ENCODE results near the gene DCST2. TPM values are rescaled to one million over a fixed set of nuclear protein-coding genes. Genes with fewer than 3 reads are reported as not detected.

Gene DCST2
- total and polyA plus RNA-seq, 9 of the 15 experiments (the other 6 are each of a cell fraction or from before 2014, with no cell fraction given): 0.09 to 0.49 (median 0.11) TPM; not detected in 3

- H3K4me2 ChIP-seq (ENCODE audit: insufficient read depth, low read length): no peak overlapping the region
- H3K27ac ChIP-seq (ENCODE audit: extremely low read depth, low read depth, low read length): no peak overlapping the region
- intact Hi-C loops (cut with micrococcal nuclease): loop anchor here (5.0 kb wide), 1 partner anchor 74 kb away; the partner anchor contains the start of gene ZBTB7B
- TF ChIP-seq SRF (CRISPR knock-in tag; IDR thresholded peaks at IDR 0.05) (peak; percentile 69 to 94; a peak in 3 of 4 replicates), GMEB1 (CRISPR knock-in tag; IDR thresholded peaks at IDR 0.05) (no peak)
- peaks cover 6% of the 10 kb centered on the region for H3K9me1 ChIP-seq (ENCODE audit: control insufficient read depth, insufficient read depth, low read length)
- 70% methylated on average over 1 of the region's 1 CpG for WGBS (ENCODE audit: insufficient coverage, low coverage, missing lambda C conversion rate)
- FAIRE-seq (no peak), ATAC-seq (no peak), DNase-seq (ENCODE audit: extremely low read depth in 1 of 4, low spot score in 3 of 4) (no peak)
- peak overlapping the region in 1 of 2 experiments; percentile 23; a peak in 1 of 4 replicates for H3K9ac ChIP-seq (ENCODE audit: insufficient read depth in 1 of 2, low read depth in 2 of 2, low read length in 2 of 2)
- H4K20me1 ChIP-seq (replicated peaks; ENCODE audit: control insufficient read depth, insufficient read depth, low read length): peaks cover 5% of the 10 kb centered on the region; the same call in 1 of the 2 replicates
- POLR2A ChIA-PET: interaction anchor here (0.5 kb wide), 1 partner anchor 18 kb away, joined by 4 read pairs; no protein-coding TSS in a partner anchor
- peaks cover 3% of the 10 kb centered on the region; the same call in 2 of the 3 replicates for H3K79me2 ChIP-seq (ENCODE audit: control insufficient read depth, insufficient read depth, low read length)
- no TSS peak for BruUV-seq (replicated peaks)
- no peak overlapping the region for H3K4me3 ChIP-seq
- in situ Hi-C loops (cut with MboI): no loop called here
- H3K36me3 ChIP-seq (ENCODE audit: control insufficient read depth, insufficient read depth, low read length): no peaks in the 10 kb centered on the region
- CTCF ChIA-PET (ENCODE audit: low intra/inter-chr PET ratio): no interaction called here
- H3K9me3 ChIP-seq (replicated peaks; ENCODE audit: control insufficient read depth, insufficient read depth, low read depth, low read length): no peaks in the 10 kb centered on the region
- H2AFZ ChIP-seq (ENCODE audit: low read depth, low read length): no peak overlapping the region
- H3K27me3 ChIP-seq (ENCODE audit: control insufficient read depth in 2 of 2, insufficient read depth in 2 of 2, low read length in 2 of 2): peaks cover 0 to 5% of the 10 kb centered on the region in 2 experiments; a peak in 2 of 5 replicates
- H3K4me1 ChIP-seq (replicated peaks in 1 of 2; ENCODE audit: control insufficient read depth in 2 of 2, insufficient read depth in 2 of 2, low read length in 2 of 2): peaks cover 43 to 57% of the 10 kb centered on the region in 2 experiments
Measured at GRCh38 chr1:155076371-155076770, 42.8 kb upstream of the DCST2 start.

- in situ Hi-C loops (cut with MboI): no loop called here
- ChIA-PET POLR2A (interaction anchor here (0.6 to 1.1 kb wide), 5 partner anchors 11 to 181 kb away, joined by 3 to 4 read pairs (median 3); no protein-coding TSS in a partner anchor), CTCF (ENCODE audit: low intra/inter-chr PET ratio) (no interaction called here)
- H3K79me2 ChIP-seq (ENCODE audit: control insufficient read depth, insufficient read depth, low read length): peaks cover 3% of the 10 kb centered on the region; the same call in 2 of the 3 replicates
- DNase-seq (ENCODE audit: extremely low read depth in 1 of 4, low spot score in 3 of 4) (no peak), FAIRE-seq (no peak), ATAC-seq (no peak)
- H2AFZ ChIP-seq (ENCODE audit: low read depth, low read length): no peak overlapping the region
- no peaks in the 10 kb centered on the region for H3K27me3 ChIP-seq (ENCODE audit: control insufficient read depth in 2 of 2, insufficient read depth in 2 of 2, low read length in 2 of 2)
- 32% methylated on average over 5 of the region's 5 CpGs for WGBS (ENCODE audit: insufficient coverage, low coverage, missing lambda C conversion rate)
- peaks cover 6% of the 10 kb centered on the region for H3K9me1 ChIP-seq (ENCODE audit: control insufficient read depth, insufficient read depth, low read length)
- peaks cover 40 to 57% of the 10 kb centered on the region in 2 experiments for H3K4me1 ChIP-seq (replicated peaks in 1 of 2; ENCODE audit: control insufficient read depth in 2 of 2, insufficient read depth in 2 of 2, low read length in 2 of 2)
- BruUV-seq (replicated peaks): no TSS peak
- TF ChIP-seq POLR2A (conservative IDR thresholded peaks at IDR 0.05) (no peak), CLOCK (CRISPR knock-in tag; IDR thresholded peaks at IDR 0.05; ENCODE audit: borderline replicate concordance) (no peak), STAT5B (CRISPR knock-in tag; IDR thresholded peaks at IDR 0.05) (no peak), ZNF253 (CRISPR knock-in tag; conservative IDR thresholded peaks at IDR 0.05) (no peak), CAMTA2 (CRISPR knock-in tag; conservative IDR thresholded peaks at IDR 0.05) (no peak), SMAD1 (IDR thresholded peaks at IDR 0.05; ENCODE audit: low read depth, low read length, partially characterized antibody) (no peak)
- H3K27ac ChIP-seq (ENCODE audit: extremely low read depth, low read depth, low read length): no peak overlapping the region
- H3K9ac ChIP-seq (ENCODE audit: insufficient read depth in 1 of 2, low read depth in 2 of 2, low read length in 2 of 2): peak overlapping the region in 1 of 2 experiments; percentile 81; a peak in 2 of 4 replicates
- H4K20me1 ChIP-seq (replicated peaks; ENCODE audit: control insufficient read depth, insufficient read depth, low read length): no peaks in the 10 kb centered on the region; the same call in 1 of the 2 replicates
- H3K36me3 ChIP-seq (ENCODE audit: control insufficient read depth, insufficient read depth, low read length): no peaks in the 10 kb centered on the region
- no peak overlapping the region for H3K4me2 ChIP-seq (ENCODE audit: insufficient read depth, low read length)
- no peak overlapping the region for H3K4me3 ChIP-seq
- H3K9me3 ChIP-seq (replicated peaks; ENCODE audit: control insufficient read depth, insufficient read depth, low read depth, low read length): no peaks in the 10 kb centered on the region
- intact Hi-C loops (cut with micrococcal nuclease): loop anchor here (5.0 kb wide), 1 partner anchor 73 kb away; the partner anchor contains the start of gene ZBTB7B
Measured at GRCh38 chr1:155075535-155075934, 42.0 kb upstream of the DCST2 start.

Measured in K562 (cell line).